Neural crest cell (in vitro differentiated cells): ENCODE data around the gene FAM43A. TPM values are rescaled to one million over a fixed set of nuclear protein-coding genes. Genes with fewer than 3 reads are reported as not detected.

ENCODE experiments used
- DNase-seq: peaks from one replicate; pipeline ENCODE4 v3.0.0; 2021; ENCODE audit warnings: low read depth, mixed read lengths, low spot score
- H3K27ac Mint-ChIP-seq: one replicate; pipeline ENCODE4 v1.8.0; 2021; ENCODE audit warnings: mild to moderate bottlenecking, mixed read lengths; ENCODE audit not compliant: unreplicated experiment
- H3K27me3 Mint-ChIP-seq: 2 replicates; pipeline ENCODE4 v1.8.0; 2021; ENCODE audit warnings: low read depth, mild to moderate bottlenecking, mixed read lengths
- H3K36me3 Mint-ChIP-seq: 2 replicates; pipeline ENCODE4 v1.8.0; 2021; ENCODE audit warnings: low read depth, mild to moderate bottlenecking, mixed read lengths
- H3K4me1 Mint-ChIP-seq: 2 replicates; pipeline ENCODE4 v1.8.0; 2021; ENCODE audit warnings: mixed read lengths
- H3K4me3 Mint-ChIP-seq: one replicate; pipeline ENCODE4 v1.8.0; 2021; ENCODE audit warnings: mild to moderate bottlenecking, mixed read lengths
- H3K9me3 Mint-ChIP-seq: 2 replicates; pipeline ENCODE4 v1.8.0; 2021; ENCODE audit warnings: mixed read lengths
- total RNA-seq: library from RNA; stranded (reverse); gene quantifications from 2 replicates; pipeline ENCODE4 v1.2.1, GENCODE V29; 2021
- TF ChIP-seq, protein P1 (sequence below): fragments of 200-600 bp; sonication (generic); conservative IDR thresholded peaks from 2 replicates; pipeline ENCODE4 v1.5.0; 2021; ENCODE audit warnings: antibody characterized with exemption, mild to moderate bottlenecking

The FAM43A gene
- total RNA-seq, 1 donor from 2014 or later, result 1.4 TPM

DNA sequence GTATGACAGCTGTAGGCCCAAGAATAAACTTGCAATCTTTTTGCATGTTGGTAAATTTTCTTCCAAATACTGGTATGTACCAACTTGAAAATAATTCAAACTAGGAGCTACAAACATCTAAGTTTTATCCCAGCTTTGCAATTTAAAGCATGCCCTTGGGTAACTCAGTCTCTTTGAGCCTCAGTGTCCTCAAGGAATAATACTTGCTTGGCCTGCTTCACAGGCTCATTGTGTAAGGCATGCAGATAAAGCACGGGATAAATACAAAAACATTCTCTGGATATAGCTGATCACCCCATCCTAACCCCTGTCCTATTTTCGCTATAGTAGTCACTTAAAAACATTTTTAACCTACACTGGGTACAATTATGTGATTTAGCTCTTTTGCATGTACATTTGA is 42.9 kb upstream of the FAM43A start:
- Mint-ChIP-seq H3K9me3 (no peaks in the 10 kb centered on the region), H3K36me3 (peaks cover 11% of the 10 kb centered on the region), H3K4me3 (no peak overlapping the region), H3K4me1 (no peaks in the 10 kb centered on the region), H3K27me3 (no peaks in the 10 kb centered on the region), H3K27ac (no peak overlapping the region)
- TF ChIP-seq, protein P1, sequence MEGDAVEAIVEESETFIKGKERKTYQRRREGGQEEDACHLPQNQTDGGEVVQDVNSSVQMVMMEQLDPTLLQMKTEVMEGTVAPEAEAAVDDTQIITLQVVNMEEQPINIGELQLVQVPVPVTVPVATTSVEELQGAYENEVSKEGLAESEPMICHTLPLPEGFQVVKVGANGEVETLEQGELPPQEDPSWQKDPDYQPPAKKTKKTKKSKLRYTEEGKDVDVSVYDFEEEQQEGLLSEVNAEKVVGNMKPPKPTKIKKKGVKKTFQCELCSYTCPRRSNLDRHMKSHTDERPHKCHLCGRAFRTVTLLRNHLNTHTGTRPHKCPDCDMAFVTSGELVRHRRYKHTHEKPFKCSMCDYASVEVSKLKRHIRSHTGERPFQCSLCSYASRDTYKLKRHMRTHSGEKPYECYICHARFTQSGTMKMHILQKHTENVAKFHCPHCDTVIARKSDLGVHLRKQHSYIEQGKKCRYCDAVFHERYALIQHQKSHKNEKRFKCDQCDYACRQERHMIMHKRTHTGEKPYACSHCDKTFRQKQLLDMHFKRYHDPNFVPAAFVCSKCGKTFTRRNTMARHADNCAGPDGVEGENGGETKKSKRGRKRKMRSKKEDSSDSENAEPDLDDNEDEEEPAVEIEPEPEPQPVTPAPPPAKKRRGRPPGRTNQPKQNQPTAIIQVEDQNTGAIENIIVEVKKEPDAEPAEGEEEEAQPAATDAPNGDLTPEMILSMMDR, result no peak
- DNase-seq, result no peak

GRCh38 chr3:194647747-194648146 is 37.9 kb upstream of the FAM43A start:
- Mint-ChIP-seq H3K36me3 (peaks cover 14% of the 10 kb centered on the region), H3K27me3 (no peaks in the 10 kb centered on the region), H3K4me3 (no peak overlapping the region), H3K9me3 (no peaks in the 10 kb centered on the region), H3K27ac (no peak overlapping the region), H3K4me1 (no peaks in the 10 kb centered on the region)
- no peak for DNase-seq
- TF ChIP-seq, protein P1, result no peak

DNA sequence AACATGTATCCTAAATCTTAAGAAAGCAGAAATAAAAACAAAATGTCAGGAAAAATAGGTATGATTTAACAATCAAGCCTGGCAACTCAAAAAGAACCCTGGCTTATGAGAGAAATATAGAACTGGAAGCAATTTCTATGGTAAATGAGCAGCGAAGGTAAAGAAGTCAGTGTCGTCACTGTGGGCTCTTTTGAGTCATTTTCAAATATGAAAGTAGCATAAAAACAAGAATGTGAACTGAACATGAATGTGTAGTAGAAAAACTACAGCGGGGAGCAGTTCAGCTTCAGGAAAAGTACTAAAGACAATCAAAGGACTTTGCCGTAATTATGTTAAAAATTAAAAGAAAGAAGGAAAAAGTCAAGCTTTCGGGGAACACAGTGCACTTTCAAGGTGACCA is 31.2 kb upstream of the FAM43A start:
- Mint-ChIP-seq H3K27me3 (no peaks in the 10 kb centered on the region), H3K9me3 (no peaks in the 10 kb centered on the region), H3K4me1 (no peaks in the 10 kb centered on the region), H3K27ac (no peak overlapping the region), H3K36me3 (peaks cover 17% of the 10 kb centered on the region), H3K4me3 (no peak overlapping the region)
- TF ChIP-seq, protein P1, result no peak
- no peak for DNase-seq

- no peak overlapping the region for H3K4me3 Mint-ChIP-seq
- TF ChIP-seq, protein P1, result no peak
- H3K9me3 Mint-ChIP-seq, result no peaks in the 10 kb centered on the region
- no peak for DNase-seq
- no peaks in the 10 kb centered on the region for H3K27me3 Mint-ChIP-seq
- H3K36me3 Mint-ChIP-seq, result peaks cover 10% of the 10 kb centered on the region
- no peak overlapping the region for H3K27ac Mint-ChIP-seq
- H3K4me1 Mint-ChIP-seq, result no peaks in the 10 kb centered on the region
Observed at GRCh38 chr3:194657439-194657838, 28.2 kb upstream of the FAM43A start.

GRCh38 chr3:194658477-194659242 is 27.0 kb upstream of the FAM43A start:
- H3K27ac Mint-ChIP-seq, result no peak overlapping the region
- no peaks in the 10 kb centered on the region for H3K4me1 Mint-ChIP-seq
- TF ChIP-seq, protein P1, result no peak
- no peak for DNase-seq
- H3K27me3 Mint-ChIP-seq, result no peaks in the 10 kb centered on the region
- peaks cover 7% of the 10 kb centered on the region for H3K36me3 Mint-ChIP-seq
- H3K9me3 Mint-ChIP-seq, result no peaks in the 10 kb centered on the region
- H3K4me3 Mint-ChIP-seq, result no peak overlapping the region
